Spleen (tissue), 11 donors: Measurements from ENCODE around the gene TANC1. TPM values are rescaled to one million over a fixed set of nuclear protein-coding genes. Genes with fewer than 3 reads are reported as not detected.
"Not testable (repeated sequence)": the region's sequence is repeated elsewhere in the genome, so short reads cannot be mapped to it uniquely, and the experiment has no call there.

Experiments used
- DNase-seq: peaks from one replicate; pipeline ENCODE4 v3.0.0-alpha.2; 2020
- H3K27ac ChIP-seq, 8 donors: fragments of 200-600 bp; sonication (generic) in 7 of 8; 1 replicate in 4 of 8; 2 replicates in 4 of 8; pipeline versions ENCODE4 v1.5.0 to v1.8.0; 2016 to 2021; ENCODE audit warnings: inconsistent platforms in 4 of 8, mild to moderate bottlenecking in 4 of 8, moderate library complexity in 1 of 8
- H3K27me3 ChIP-seq, 7 donors: fragments of 200-600 bp; sonication (generic) in 6 of 7; replicated peaks in 1 of 7; 1 replicate in 4 of 7; 2 replicates in 3 of 7; pipeline versions ENCODE4 v1.5.0 to v1.8.0; 2016 to 2021; ENCODE audit warnings: inconsistent platforms in 3 of 7, mild to moderate bottlenecking in 1 of 7
- H3K36me3 ChIP-seq, 6 donors: fragments of 200-600 bp; sonication (generic) in 5 of 6; 1 replicate in 4 of 6; 2 replicates in 2 of 6; pipeline versions ENCODE4 v1.5.0 to v1.8.0; 2016 to 2021; ENCODE audit warnings: inconsistent platforms in 2 of 6
- H3K4me1 ChIP-seq, 6 donors: fragments of 200-600 bp; sonication (generic) in 5 of 6; 1 replicate in 3 of 6; 2 replicates in 3 of 6; pipeline versions ENCODE4 v1.5.0 to v1.8.0; 2016 to 2021; ENCODE audit warnings: inconsistent platforms in 3 of 6
- H3K4me3 ChIP-seq, 8 donors: fragments of 200-600 bp; sonication (generic) in 7 of 8; 1 replicate in 4 of 8; 2 replicates in 4 of 8; pipeline versions ENCODE4 v1.5.0 to v1.8.0; 2016 to 2021; ENCODE audit warnings: inconsistent platforms in 4 of 8, mild to moderate bottlenecking in 4 of 8, moderate library complexity in 2 of 8
- H3K9me3 ChIP-seq, 8 donors: fragments of 200-600 bp; sonication (generic) in 7 of 8; 1 replicate in 4 of 8; 2 replicates in 4 of 8; pipeline versions ENCODE4 v1.5.0 to v1.8.0; 2016 to 2021; ENCODE audit warnings: inconsistent platforms in 4 of 8
- POLR2A ChIP-seq, 3 donors: fragments of 450-650 bp; IDR thresholded peaks; one replicate each; pipeline ENCODE4 v1.5.1; 2017; ENCODE audit warnings: antibody characterized with exemption in 3 of 3, mild to moderate bottlenecking in 1 of 3
- POLR2AphosphoS5 ChIP-seq, 3 donors: sonication (generic); formaldehyde crosslinking; IDR thresholded peaks; one replicate each; pipeline ENCODE4 v1.5.1; 2017; ENCODE audit warnings: antibody characterized with exemption in 3 of 3
- WGBS, 5 donors: extraction: QIAGEN DNeasy Blood & Tissue Kit in 3 of 5; methylation state at CpG; one replicate each; pipeline versions ENCODE4 v1.1.5 to v1.1.7; 2013 to 2018; 5-methylcytosine and 5-hydroxymethylcytosine counted together
- intact Hi-C: fragments of 100-400 bp; cut with DNase I; formaldehyde crosslinking; loops from one replicate; pipeline ENCODE4 v1.15.0; 2023; ENCODE audit warnings: low total_unique reads
- polyA plus RNA-seq, 3 donors: library from polyadenylated mRNA; stranded (reverse); fragments of 200-250 nt; gene quantifications; one replicate each; pipeline ENCODE4 v1.2.1, GENCODE V29; 2013
- total RNA-seq, 7 donors: library from RNA; depleted of rRNA in 3 of 7; stranded (reverse); fragments of >200 nt in 3 of 7; fragmentation: NEBNext Ultra II Directional in 4 of 7; extraction: Animal tissue kit (Norgen Biotek cat#: 25700) in 4 of 7; gene quantifications; one replicate each; pipeline versions ENCODE4 v1.1.0 to v1.2.1, GENCODE V29; 2016 to 2021
- TF ChIP-seq, protein P1 (sequence below), 11 experiments: fragments of 200-600 bp in 7 of 11; fragments of 450-650 bp in 4 of 11; sonication (generic) in 4 of 11; IDR thresholded peaks in 8 of 11; conservative IDR thresholded peaks in 3 of 11; 1 replicate in 7 of 11; 2 replicates in 4 of 11; pipeline versions ENCODE4 v1.4.0 to v1.8.0; 2016 to 2021; ENCODE audit warnings: antibody characterized with exemption in 11 of 11, inconsistent platforms in 4 of 11, mild to moderate bottlenecking in 1 of 11
- donor health status: healthy with polysubstance abuse.
- donor health status: DM: no; HTN: no; CAD: no; lungs with moderate emphysema.
- donor health status: DM: no; HTN: no; CAD: no.
- donor health status: Bipolar disorder and iron deficiency.
- donor health status: healthy.
- donor health status: DM: no; HTN: no; CAD: no.
- donor health status: DM: yes; HTN: yes; CAD: no.

Gene TANC1
- total and polyA plus RNA-seq, 10 donors: 3.1 to 28.2 (median 21.7) TPM

DNA sequence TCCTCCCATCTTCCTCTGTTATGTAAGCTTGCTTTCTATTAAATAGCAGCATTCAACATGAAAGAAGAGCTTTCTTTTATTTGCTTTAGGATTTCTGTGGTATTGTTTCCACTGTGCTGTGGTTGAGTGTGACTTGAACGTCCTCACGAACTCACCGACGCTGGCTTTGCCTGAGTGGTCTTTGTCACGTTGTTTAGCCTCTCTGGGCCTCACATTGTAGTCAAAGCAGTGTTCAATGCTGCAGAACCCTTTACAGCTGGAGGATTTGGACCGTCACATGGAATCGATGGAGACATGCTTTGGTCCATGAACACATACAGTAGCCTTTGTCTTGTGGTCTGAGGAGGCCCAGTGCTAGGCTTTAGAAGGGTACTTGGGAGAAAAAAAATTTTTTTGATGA lies 66.3 kb downstream of the TANC1 start:
- WGBS, 5 donors: 68 to 92% (median 91%) methylated on average over 7 of the region's 7 CpGs
- no peaks in the 10 kb centered on the region for H3K36me3 ChIP-seq
- no peak overlapping the region for H3K27ac ChIP-seq
- H3K27me3 ChIP-seq: no peaks in the 10 kb centered on the region
- TF ChIP-seq, protein P1, sequence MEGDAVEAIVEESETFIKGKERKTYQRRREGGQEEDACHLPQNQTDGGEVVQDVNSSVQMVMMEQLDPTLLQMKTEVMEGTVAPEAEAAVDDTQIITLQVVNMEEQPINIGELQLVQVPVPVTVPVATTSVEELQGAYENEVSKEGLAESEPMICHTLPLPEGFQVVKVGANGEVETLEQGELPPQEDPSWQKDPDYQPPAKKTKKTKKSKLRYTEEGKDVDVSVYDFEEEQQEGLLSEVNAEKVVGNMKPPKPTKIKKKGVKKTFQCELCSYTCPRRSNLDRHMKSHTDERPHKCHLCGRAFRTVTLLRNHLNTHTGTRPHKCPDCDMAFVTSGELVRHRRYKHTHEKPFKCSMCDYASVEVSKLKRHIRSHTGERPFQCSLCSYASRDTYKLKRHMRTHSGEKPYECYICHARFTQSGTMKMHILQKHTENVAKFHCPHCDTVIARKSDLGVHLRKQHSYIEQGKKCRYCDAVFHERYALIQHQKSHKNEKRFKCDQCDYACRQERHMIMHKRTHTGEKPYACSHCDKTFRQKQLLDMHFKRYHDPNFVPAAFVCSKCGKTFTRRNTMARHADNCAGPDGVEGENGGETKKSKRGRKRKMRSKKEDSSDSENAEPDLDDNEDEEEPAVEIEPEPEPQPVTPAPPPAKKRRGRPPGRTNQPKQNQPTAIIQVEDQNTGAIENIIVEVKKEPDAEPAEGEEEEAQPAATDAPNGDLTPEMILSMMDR (IDR thresholded peaks at IDR 0.05 in 8 of 11, conservative IDR thresholded peaks at IDR 0.05 in 3 of 11): no peak
- no peak for TF ChIP-seq POLR2A (IDR thresholded peaks at IDR 0.05)
- no peak for TF ChIP-seq POLR2AphosphoS5 (IDR thresholded peaks at IDR 0.05)
- peaks cover 0 to 7% (median 2%) of the 10 kb centered on the region in 8 donors for H3K9me3 ChIP-seq
- intact Hi-C loops: no loop called here
- no peak for DNase-seq
- no peak overlapping the region for H3K4me3 ChIP-seq
- peaks cover 8 to 41% (median 22%) of the 10 kb centered on the region in 6 donors for H3K4me1 ChIP-seq

- intact Hi-C loops: no loop called here
- 78 to 88% (median 85%) methylated on average over 10 of the region's 10 CpGs for WGBS, 5 donors
- Histone ChIP-seq H3K27ac (no peak overlapping the region), H3K36me3 (peaks cover 0 to under 1% (median 0%) of the 10 kb centered on the region in 6 donors), H3K4me3 (no peak overlapping the region), H3K9me3 (peaks cover 0 to 7% (median 2%) of the 10 kb centered on the region in 8 donors), H3K4me1 (peaks cover under 1 to 30% (median 12%) of the 10 kb centered on the region in 6 donors), H3K27me3 (no peaks in the 10 kb centered on the region)
- TF ChIP-seq, protein P1 (IDR thresholded peaks at IDR 0.05 in 8 of 11, conservative IDR thresholded peaks at IDR 0.05 in 3 of 11): no peak
- no peak for TF ChIP-seq POLR2AphosphoS5 (IDR thresholded peaks at IDR 0.05)
- TF ChIP-seq POLR2A (IDR thresholded peaks at IDR 0.05): no peak
- no peak for DNase-seq
Observed at GRCh38 chr2:159035790-159036411, 67.5 kb downstream of the TANC1 start.

DNA sequence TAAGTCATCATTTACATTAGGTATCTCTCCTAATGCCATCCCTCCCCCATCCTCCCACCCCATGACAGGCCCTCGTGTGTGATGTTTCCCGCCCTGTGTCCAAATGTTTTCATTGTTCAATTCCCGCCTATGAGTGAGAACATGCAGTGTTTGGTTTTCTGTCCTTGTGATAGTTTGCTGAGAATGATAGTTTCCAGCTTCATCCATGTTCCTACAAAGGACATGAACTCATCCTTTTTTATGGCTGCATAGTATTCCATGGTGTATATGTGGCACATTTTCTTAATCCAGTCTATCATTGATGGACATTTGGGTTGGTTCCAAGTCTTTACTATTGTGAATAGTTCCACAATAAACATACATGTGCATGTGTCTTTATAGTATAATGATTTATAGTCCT lies 68.0 kb downstream of the TANC1 start:
- H3K36me3 ChIP-seq, intact Hi-C loops, H3K4me3 ChIP-seq, DNase-seq, H3K27ac ChIP-seq, H3K27me3 ChIP-seq: not testable (repeated sequence)
- peaks cover 0 to 11% (median 3%) of the 10 kb centered on the region in 8 donors for H3K9me3 ChIP-seq
- H3K4me1 ChIP-seq: peaks cover 0 to 24% (median 8%) of the 10 kb centered on the region in 6 donors
- 87 to 100% (median 96%) methylated on average over 3 of the region's 3 CpGs for WGBS, 5 donors

GRCh38 chr2:159041328-159041727 lies 72.9 kb downstream of the TANC1 start:
- H3K27me3 ChIP-seq, H3K27ac ChIP-seq, H3K36me3 ChIP-seq, DNase-seq, intact Hi-C loops, H3K4me3 ChIP-seq: not testable (repeated sequence)
- 83 to 96% (median 93%) methylated on average over 10 to 11 of the region's 11 CpGs for WGBS, 5 donors
- Histone ChIP-seq H3K9me3 (peaks cover 0 to 15% (median 3%) of the 10 kb centered on the region in 8 donors), H3K4me1 (peaks cover 0 to 15% (median 3%) of the 10 kb centered on the region in 6 donors)

DNA sequence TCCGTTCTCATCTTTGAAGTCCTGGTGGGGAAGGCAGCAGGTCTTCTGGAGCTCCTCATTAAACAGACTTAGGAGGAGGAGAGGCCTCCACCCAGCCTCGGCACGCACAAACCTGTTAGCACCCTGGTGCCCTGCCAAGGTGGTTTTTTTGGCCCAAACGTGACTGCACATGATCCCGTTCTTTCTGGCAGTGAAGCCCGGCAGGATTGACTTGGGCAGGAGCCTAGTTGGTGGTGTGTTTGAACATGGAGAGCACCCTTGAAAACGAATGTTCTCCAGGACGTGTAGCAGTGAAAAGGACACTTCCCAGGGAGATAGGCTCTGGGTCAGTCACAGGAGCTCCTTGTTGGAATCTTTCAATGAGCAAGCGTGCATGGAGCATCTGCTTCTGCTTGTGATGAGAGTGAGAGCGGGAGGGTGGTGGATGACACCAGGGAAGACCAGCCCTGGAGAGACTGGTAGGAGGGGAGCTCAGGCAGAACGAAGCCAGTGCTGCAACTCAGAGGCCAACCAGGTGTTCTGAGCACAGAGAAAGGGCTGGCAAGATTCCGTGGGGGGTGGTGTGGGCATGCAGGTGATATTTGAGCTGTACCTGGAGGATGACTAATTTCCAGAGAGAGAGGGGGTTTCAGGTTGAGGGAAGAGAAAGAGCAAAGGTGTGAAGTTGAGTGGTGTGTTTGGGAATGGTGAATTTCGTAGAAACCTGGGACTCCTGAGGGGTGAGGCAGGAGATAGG lies 73.8 kb downstream of the TANC1 start:
- no peak for DNase-seq
- Histone ChIP-seq H3K4me1 (peaks cover 0 to 25% (median 6%) of the 10 kb centered on the region in 6 donors), H3K4me3 (no peak overlapping the region), H3K36me3 (peaks cover 0 to 7% (median 0%) of the 10 kb centered on the region in 6 donors), H3K27me3 (peaks cover 0 to 6% (median 0%) of the 10 kb centered on the region in 7 donors), H3K27ac (no peak overlapping the region), H3K9me3 (peaks cover 0 to 12% (median 0%) of the 10 kb centered on the region in 8 donors)
- 89 to 97% (median 92%) methylated on average over 13 of the region's 13 CpGs for WGBS, 5 donors
- intact Hi-C loops: no loop called here
- TF ChIP-seq POLR2A (IDR thresholded peaks at IDR 0.05): no peak
- TF ChIP-seq POLR2AphosphoS5 (IDR thresholded peaks at IDR 0.05): no peak
- TF ChIP-seq, protein P1 (IDR thresholded peaks at IDR 0.05 in 8 of 11, conservative IDR thresholded peaks at IDR 0.05 in 3 of 11): no peak
